Stromal cell of bone marrow (primary cell): ENCODE measurements around the gene G3BP1.
"Not testable (repeated sequence)": the region's sequence is repeated elsewhere in the genome, so short reads cannot be mapped to it uniquely, and the experiment has no call there.

Experiments used
- DNase-seq: peaks from one replicate; pipeline ENCODE4 v3.0.0-alpha.2; 2012; ENCODE audit warnings: low read depth

G3BP1 gene

DNA sequence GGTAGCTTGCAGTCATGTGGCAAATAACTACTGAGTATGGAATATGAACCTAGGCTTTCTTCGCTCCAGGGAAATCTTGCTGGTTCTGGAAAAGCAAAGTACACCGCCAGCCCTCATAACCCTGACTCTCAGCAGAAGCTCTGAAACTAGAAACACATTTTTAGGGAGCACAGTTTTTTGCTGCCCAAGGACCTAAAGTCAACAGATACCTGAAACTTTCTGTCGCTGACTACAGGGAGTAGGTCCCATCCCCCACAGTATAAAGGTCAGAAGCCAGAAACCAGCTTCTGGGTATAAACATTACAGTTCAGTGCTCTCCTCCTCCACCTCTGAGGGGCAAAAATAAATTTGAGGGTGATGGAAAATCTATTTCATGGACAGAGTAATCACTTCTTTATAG, 16.4 kb upstream of the G3BP1 start:
- no peak for DNase-seq

GRCh38 chr5:151757233-151758140, 14.3 kb upstream of the G3BP1 start:
- no peak for DNase-seq

DNA sequence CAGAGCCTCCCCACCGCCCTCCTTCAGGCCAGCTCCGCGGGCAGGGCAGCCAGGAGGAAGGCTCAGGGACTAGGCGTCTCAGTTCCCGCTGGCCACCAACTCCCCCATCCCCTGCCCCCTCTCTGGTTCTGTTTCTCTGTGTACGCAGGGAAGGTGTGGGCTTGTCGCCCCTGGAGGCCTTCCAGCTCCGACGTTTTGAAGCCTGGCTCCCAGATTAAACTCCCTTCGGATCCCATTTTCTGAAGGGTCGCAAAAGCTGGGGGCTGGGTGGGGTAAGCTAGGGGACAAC, 13.7 kb upstream of the G3BP1 start:
- DNase-seq: no peak

DNA sequence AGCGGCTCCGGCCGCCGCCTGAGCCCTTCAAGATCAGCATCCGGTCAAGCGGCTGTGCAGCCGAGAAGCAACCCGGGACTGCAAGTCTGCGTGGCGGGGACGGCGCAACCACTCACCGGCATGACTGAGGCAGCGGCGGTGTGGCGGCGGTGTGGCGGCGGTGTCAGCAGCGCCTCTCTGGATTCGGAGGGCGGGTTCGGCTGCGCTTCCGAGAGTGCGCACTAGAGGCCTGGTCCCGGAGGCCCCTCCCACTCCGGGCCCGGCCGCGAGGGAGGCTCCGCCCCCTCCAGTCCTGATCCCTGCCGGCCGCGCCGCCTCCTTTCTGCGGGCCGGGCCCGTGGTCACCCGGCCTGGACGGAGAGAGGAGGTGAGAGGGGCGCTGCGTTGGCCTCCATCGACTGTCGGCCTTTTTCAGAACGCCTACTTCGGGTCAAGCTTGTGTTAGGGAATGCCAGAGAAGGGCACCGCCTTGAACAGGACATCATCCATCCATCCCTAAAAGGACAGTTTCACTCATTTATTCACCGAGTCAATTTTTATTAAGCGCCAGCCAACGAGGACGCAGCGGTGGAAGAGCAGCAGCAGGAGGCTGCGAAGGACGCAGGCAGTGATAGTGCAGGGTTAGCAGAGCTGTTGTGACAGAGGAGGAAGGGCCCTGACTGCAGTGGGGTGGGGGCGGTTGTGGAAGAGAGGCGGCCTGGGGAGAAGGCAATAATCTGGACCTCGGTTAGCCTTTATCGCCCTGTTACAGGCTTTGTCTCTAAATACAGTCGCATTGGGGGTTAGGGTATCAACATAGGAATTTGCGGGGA, 13.1 kb upstream of the G3BP1 start, which contains the start of gene ATOX1:
Gene ATOX1, minus strand, starts transcription at position 202 of the 812 bp plus-strand sequence. Its CDS starts 80 bp downstream, at position 122.
- DNase-seq: peak; percentile 80

DNA sequence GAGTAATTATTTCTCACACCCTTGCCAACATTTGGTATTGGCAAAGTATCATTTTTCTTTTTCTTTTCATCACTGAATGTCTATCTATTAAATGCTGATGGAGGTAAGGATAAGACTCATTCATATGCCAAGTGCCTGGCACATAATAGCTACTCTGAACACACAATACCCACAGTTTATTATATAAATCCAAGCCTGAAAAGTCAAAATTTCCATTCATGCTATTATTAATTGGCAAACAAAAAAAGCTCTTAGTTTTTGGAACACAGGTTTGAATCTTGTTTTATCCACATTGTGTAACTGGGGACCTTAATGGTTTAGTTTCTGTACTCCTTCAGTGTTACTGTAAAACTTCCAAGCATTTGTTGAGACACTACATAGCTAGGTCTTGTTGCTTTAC, 7.0 kb upstream of the G3BP1 start:
- DNase-seq: no peak

DNA sequence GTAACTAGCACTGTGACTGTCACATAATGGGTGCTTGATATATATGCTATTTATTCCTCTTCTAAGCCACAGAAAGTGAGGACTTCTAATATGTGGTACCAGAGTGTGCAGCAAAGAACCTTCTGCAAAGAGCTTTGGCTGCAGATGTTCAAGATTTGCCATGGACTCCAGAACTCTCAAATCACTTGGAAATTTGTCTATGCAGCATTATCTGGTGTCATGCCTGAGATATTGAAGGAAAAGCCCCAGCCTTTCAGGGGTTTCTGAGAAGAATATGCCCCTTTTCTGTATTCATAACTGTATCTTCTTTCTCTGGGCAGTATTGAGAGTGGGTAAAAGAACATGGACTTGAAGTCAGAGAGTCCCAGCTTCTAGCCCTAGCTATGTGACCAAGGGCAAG, 4.8 kb upstream of the G3BP1 start:
- DNase-seq: no peak

DNA sequence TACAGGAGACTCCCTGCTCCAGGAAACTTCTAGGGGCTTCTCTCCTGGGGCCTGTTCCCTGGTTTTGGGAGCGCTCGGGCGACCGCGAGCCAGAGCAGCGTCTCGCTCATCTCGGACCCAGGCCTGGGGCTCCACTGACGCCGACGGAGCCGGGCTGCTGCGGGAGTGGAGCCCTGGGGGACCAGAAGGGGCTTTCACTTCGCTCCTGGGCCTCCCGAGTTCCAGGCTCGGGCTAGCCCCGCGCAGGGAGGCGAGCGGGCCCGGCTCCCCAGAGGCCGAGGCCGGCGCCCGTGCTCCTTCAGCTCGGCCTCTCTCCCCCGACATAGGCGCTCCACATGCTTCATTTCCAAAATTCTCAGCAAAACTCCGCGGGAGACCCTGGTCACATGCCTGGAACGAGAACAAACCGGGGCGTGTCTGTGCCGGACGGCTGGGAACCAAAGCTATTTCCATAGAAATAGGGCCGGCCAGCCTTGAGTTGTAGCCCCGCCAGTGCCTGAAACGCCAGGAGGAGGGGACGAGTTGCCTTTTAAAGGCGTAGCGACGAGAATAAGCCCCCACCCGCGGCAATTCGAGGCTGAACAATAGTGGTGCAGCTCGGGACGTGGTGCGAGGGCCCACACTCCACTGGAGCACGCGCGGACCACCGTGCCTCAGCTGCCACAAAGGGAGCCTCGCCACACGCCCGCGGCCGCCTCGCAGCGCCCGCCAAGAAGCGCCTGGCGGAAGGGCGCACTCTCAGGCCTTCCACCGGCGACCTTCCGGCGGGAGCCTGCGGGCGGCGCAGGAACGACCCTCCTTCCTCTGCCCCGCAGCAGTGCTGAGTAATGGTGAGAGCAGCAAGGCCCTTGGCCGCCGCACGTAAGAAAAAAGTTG, 1.1 kb upstream of the G3BP1 start:
- peak; percentile 73 for DNase-seq

- no peak for DNase-seq
Measured at GRCh38 chr5:151772029-151772845, 483 bp downstream of the G3BP1 start.

GRCh38 chr5:151772846-151773561, 1.2 kb downstream of the G3BP1 start:
- DNase-seq: no peak

GRCh38 chr5:151773951-151774350, 2.2 kb downstream of the G3BP1 start:
- DNase-seq: no peak

- no peak for DNase-seq
Measured at GRCh38 chr5:151775025-151775606, 3.4 kb downstream of the G3BP1 start.

- no peak for DNase-seq
Measured at GRCh38 chr5:151779531-151780125, 7.9 kb downstream of the G3BP1 start.

- DNase-seq: no peak
Measured at GRCh38 chr5:151780348-151780747, 8.6 kb downstream of the G3BP1 start.

- no peak for DNase-seq
Measured at GRCh38 chr5:151781201-151781600, 9.4 kb downstream of the G3BP1 start.

DNA sequence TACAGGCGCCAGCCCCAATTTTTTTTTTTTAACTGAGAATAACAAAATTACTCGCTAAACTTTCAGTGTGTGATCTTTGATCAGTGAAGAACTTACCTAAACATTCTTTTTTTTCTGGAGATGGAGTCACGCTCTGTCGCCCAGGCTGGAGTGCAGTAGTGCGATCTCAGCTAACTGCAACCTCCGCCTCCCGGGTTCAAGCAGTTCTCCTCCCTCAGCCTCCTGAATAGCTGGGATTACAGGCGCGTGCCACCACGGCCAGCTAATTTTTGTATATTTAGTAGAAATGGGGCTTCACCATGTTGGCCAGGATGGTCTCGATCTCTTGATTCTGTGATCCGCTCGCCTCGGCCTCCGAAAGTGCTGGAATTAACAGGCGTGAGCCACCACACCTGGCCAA, 11.9 kb downstream of the G3BP1 start:
- DNase-seq: not testable (repeated sequence)

DNA sequence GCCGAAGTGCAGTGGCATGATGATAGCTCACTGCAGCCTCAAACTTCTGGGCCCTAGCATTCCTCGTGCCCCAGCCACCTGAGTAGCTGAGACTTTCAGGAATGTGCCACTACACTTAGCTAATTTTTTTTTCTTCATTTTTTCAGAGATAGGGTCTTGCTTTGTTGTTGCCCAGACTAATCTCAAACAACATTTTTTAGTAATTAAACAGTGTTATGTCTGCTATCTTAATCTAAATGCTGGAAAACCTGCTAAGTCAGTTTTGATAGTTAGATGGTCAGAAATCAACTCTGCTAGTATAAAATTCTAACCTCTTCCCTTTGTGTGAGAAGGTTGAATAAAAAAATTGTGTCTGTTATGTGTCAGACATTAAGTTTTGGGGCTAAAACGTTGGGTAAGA, 12.4 kb downstream of the G3BP1 start:
- DNase-seq: no peak

- no peak for DNase-seq
Measured at GRCh38 chr5:151786468-151786867, 14.7 kb downstream of the G3BP1 start.

DNA sequence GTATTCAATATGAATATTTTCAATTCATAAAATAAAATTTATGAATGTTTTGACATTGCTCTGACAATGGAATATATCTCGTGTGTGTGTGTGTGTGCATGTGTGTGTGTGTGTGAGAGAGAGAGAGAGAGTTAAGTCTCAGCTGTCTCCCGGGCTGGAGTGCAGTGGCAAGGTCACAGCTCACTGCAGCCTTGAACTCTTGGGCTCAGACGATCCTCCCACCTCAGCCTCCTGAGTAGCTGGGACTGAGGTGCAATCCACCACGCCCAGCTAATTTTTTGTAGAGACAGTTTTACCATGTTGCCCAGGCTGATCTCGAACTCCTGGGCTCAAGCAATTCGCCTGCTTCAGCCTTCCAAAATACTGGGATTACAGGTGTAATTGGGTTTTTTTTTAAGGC, 16.1 kb downstream of the G3BP1 start:
- no peak for DNase-seq

GRCh38 chr5:151793358-151793757, 21.6 kb downstream of the G3BP1 start:
- DNase-seq: no peak

DNA sequence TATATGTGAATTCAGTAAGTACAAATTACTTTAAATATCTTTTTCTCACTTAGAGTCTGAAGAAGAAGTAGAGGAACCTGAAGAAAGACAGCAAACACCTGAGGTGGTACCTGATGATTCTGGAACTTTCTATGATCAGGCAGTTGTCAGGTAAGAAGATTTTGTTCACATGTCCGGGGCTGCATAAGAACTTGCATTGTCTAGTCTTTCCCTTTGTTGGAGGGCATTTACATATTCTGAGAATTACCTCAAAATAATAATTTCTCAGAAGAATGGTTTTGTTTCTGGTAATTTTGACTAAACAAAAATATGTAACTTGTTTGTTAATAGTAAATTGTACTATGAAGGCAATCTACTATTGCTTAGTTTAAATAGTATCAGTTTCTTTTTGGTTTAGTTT, 23.7 kb downstream of the G3BP1 start:
- DNase-seq: no peak
